ENCODE measurements around the gene MRFAP1L1. TPM values are rescaled to one million over a fixed set of nuclear protein-coding genes. Genes with fewer than 3 reads are reported as not detected.

MRFAP1L1 gene
- total RNA-seq, 1 experiment from 2014 or later = 57.7 TPM

- H3K9me3 ChIP-seq (ENCODE audit: control insufficient read depth, low read depth, low read length) = no peaks in the 10 kb centered on the region
- no peak overlapping the region for H3K9ac ChIP-seq (ENCODE audit: extremely low read depth, insufficient read length, low read length)
- H3K56ac ChIP-seq (ENCODE audit: insufficient read length, low read depth, low read length) = no peak overlapping the region
- no peak overlapping the region for H2AFZ ChIP-seq (ENCODE audit: low read length)
- no peaks in the 10 kb centered on the region for H3K27me3 ChIP-seq (ENCODE audit: insufficient read depth, low read length)
- WGBS (ENCODE audit: extremely low coverage, insufficient read length, low lambda C conversion rate) = no CpG with 5 or more reads among the region's 8 CpGs
- no peaks in the 10 kb centered on the region for H3K79me2 ChIP-seq (ENCODE audit: insufficient read depth, low read length)
- H2BK20ac ChIP-seq (ENCODE audit: low read depth, low read length, poor library complexity, severe bottlenecking) = no peak overlapping the region
- H3K9me3 Mint-ChIP-seq = no peaks in the 10 kb centered on the region
- no peak overlapping the region for H3K27ac ChIP-seq (ENCODE audit: insufficient read length, low read depth, low read length)
- H2BK5ac ChIP-seq (ENCODE audit: insufficient read length, low read length) = no peak overlapping the region
- H2BK120ac ChIP-seq (ENCODE audit: low read depth, low read length, poor library complexity, severe bottlenecking) = no peak overlapping the region
- no peak overlapping the region for H3T11ph ChIP-seq (ENCODE audit: low read length)
- peaks cover 15 to 21% of the 10 kb centered on the region in 2 experiments for H3K4me1 Mint-ChIP-seq
- H2AK5ac ChIP-seq (ENCODE audit: insufficient read length, low read length) = no peak overlapping the region
- no peak overlapping the region for H4K8ac ChIP-seq (replicated peaks; ENCODE audit: insufficient read length, low read depth, low read length)
- no peak for TF ChIP-seq CTCF (conservative IDR thresholded peaks at IDR 0.05)
- H3K27ac Mint-ChIP-seq = no peak overlapping the region
- H3K14ac ChIP-seq (ENCODE audit: insufficient read depth, low read length) = no peak overlapping the region; the same call in 1 of the 2 replicates
- H4K5ac ChIP-seq (ENCODE audit: insufficient read length, low read depth, low read length) = no peak overlapping the region
- no peaks in the 10 kb centered on the region for H3K23me2 ChIP-seq (ENCODE audit: insufficient read length, low read depth, low read length, poor library complexity, severe bottlenecking)
- no peak overlapping the region for H3K4me2 ChIP-seq (ENCODE audit: insufficient read depth, insufficient read length, low read length)
- H4K20me1 ChIP-seq (ENCODE audit: control insufficient read depth, insufficient read depth, insufficient read length) = no peaks in the 10 kb centered on the region
- H3K23ac ChIP-seq (ENCODE audit: insufficient read length, low read depth, low read length) = no peak overlapping the region
- H3K27me3 Mint-ChIP-seq (ENCODE audit: low read depth) = peaks cover 5% of the 10 kb centered on the region; the same call in 1 of the 2 replicates
- no peak overlapping the region for H3K18ac ChIP-seq (ENCODE audit: insufficient read length, low read depth, low read length)
- no peak overlapping the region for H2BK15ac ChIP-seq (ENCODE audit: low read depth, low read length)
- no peak overlapping the region for H2BK12ac ChIP-seq (ENCODE audit: insufficient read length, low read depth, low read length)
- no peak overlapping the region for H3K4me3 Mint-ChIP-seq
- DNase-seq = no peak
- H3K4ac ChIP-seq (ENCODE audit: low read depth, low read length) = no peak overlapping the region
- no peaks in the 10 kb centered on the region for H3K79me1 ChIP-seq (ENCODE audit: insufficient read depth, low read depth, low read length, poor library complexity, severe bottlenecking)
- H4K91ac ChIP-seq (ENCODE audit: insufficient read length, low read depth, low read length) = no peak overlapping the region
- no peaks in the 10 kb centered on the region for H3K36me3 Mint-ChIP-seq (ENCODE audit: insufficient read depth in 1 of 3, low read depth in 3 of 3)
- 0 out of 2 replicates have a peak, but pooled peaks cover 3% of the 10 kb centered on the region for H3K4me1 ChIP-seq (ENCODE audit: insufficient read depth, low read length)
These were observed 21.6 kb upstream of the MRFAP1L1 start for GRCh38 chr4:6731318-6731675.
